HCT116 (cell line): ENCODE data around the gene PDE4C. TPM values are rescaled to one million over a fixed set of nuclear protein-coding genes. Genes with fewer than 3 reads are reported as not detected.

Source experiments
- ATAC-seq: fragments of 200-7000 bp; cut with Tn5 transposase; 2 replicates; pipeline ENCODE4 v1.9.1; 2020; ENCODE audit warnings: mild to moderate bottlenecking, moderate library complexity
- BruUV-seq: library from RNA; stranded (reverse); fragments of 400-500 nt; replicated peaks from 2 replicates; lab custom pipeline; 2021; lab: Mats Ljungman, UMichigan
- CTCF ChIA-PET: fragments of 300-600 bp; sonication (Branson Sonifier 250); formaldehyde crosslinking; loops from one replicate; lab custom pipeline; 2021; ENCODE audit warnings: antibody characterized with exemption; lab: Charles Lee
- POLR2A ChIA-PET: fragments of 300-600, 350-600 bp; sonication (Branson Sonifier 250); formaldehyde crosslinking; loops from one replicate; lab custom pipeline; 2021; ENCODE audit warnings: antibody characterized with exemption; lab: Charles Lee
- RAD21 ChIA-PET, 2 experiments: fragments of 300-600 bp; sonication (Branson Sonifier 250); formaldehyde crosslinking; loops; one replicate each; lab custom pipeline; 2023; ENCODE audit warnings: low total read pairs in 2 of 2; ENCODE audit not compliant: uncharacterized antibody in 2 of 2, unreplicated experiment in 2 of 2, low non-redundant PET in 1 of 2; lab: Charles Lee
- DNase-seq: peaks from one replicate; pipeline ENCODE4 v3.0.0-alpha.2; 2010; ENCODE audit warnings: low read depth, low spot score
- H2AFZ ChIP-seq: fragments of 200-600 bp; shearing (Covaris generic), sonication (generic); 2 replicates; pipeline ENCODE4 v1.6.1; 2017; ENCODE audit warnings: low read depth, mixed run types, mixed read lengths, antibody characterized with exemption, low read length; ENCODE audit not compliant: poor library complexity, severe bottlenecking
- H3K27ac ChIP-seq: 2 replicates; pipeline ENCODE4 v1.5.1; 2012; ENCODE audit warnings: low read depth, low read length
- H3K27me3 ChIP-seq: fragments of 200-600 bp; sonication (generic); 2 replicates; pipeline ENCODE4 v1.6.1; 2016; ENCODE audit warnings: mixed run types, low read length, mixed read lengths; ENCODE audit not compliant: insufficient read depth
- H3K36me3 ChIP-seq, 2 experiments: fragments of 200-500 bp in 1 of 2; fragments of 200-600 bp in 1 of 2; sonication (Bioruptor generic) in 1 of 2; sonication (generic) in 1 of 2; 2 replicates each; pipeline versions ENCODE4 v1.5.1 to v1.6.1; 2014 to 2016; ENCODE audit warnings: low read length in 2 of 2, inconsistent platforms in 1 of 2, mixed read lengths in 1 of 2, mixed run types in 1 of 2; ENCODE audit not compliant: insufficient read depth in 2 of 2, control insufficient read depth in 1 of 2
- H3K4me1 ChIP-seq, 2 experiments: fragments of 200-600 bp in 1 of 2; sonication (generic) in 1 of 2; 2 replicates each; pipeline versions ENCODE4 v1.5.1 to v1.6.1; 2012 to 2017; ENCODE audit warnings: low read length in 2 of 2, inconsistent platforms in 1 of 2, mild to moderate bottlenecking in 1 of 2, mixed read lengths in 1 of 2, mixed run types in 1 of 2, moderate library complexity in 1 of 2; ENCODE audit not compliant: insufficient read depth in 2 of 2, control insufficient read depth in 1 of 2
- H3K4me2 ChIP-seq: fragments of 200-600 bp; sonication (generic); 2 replicates; pipeline ENCODE4 v1.6.1; 2017; ENCODE audit warnings: mixed run types, low read length, mixed read lengths
- H3K4me3 ChIP-seq, 2 experiments: fragments of 200-600 bp in 1 of 2; sonication (generic) in 1 of 2; replicated peaks in 1 of 2; 2 replicates each; pipeline ENCODE4 v1.5.1; 2011 to 2016; ENCODE audit warnings: low read length in 2 of 2, control low read depth in 1 of 2, low read depth in 1 of 2, mild to moderate bottlenecking in 1 of 2, mixed read lengths in 1 of 2, mixed run types in 1 of 2
- H3K79me2 ChIP-seq: fragments of 200-600 bp; sonication (generic); 2 replicates; pipeline ENCODE4 v1.6.1; 2017; ENCODE audit warnings: mild to moderate bottlenecking, mixed run types, low read length, moderate library complexity, mixed read lengths; ENCODE audit not compliant: insufficient read depth
- H3K9ac ChIP-seq: fragments of 200-600 bp; sonication (generic); 2 replicates; pipeline ENCODE4 v1.6.1; 2016; ENCODE audit warnings: low read length, mixed read lengths
- H3K9me2 ChIP-seq: fragments of 200-600 bp; sonication (generic), shearing (Covaris generic); 2 replicates; pipeline ENCODE4 v1.6.1; 2017; ENCODE audit warnings: mixed run types, mild to moderate bottlenecking, moderate library complexity; ENCODE audit not compliant: insufficient read depth
- H3K9me3 ChIP-seq, 2 experiments: fragments of 200-500 bp in 1 of 2; fragments of 200-600 bp in 1 of 2; sonication (Bioruptor generic) in 1 of 2; sonication (generic) in 1 of 2; 2 replicates each; pipeline ENCODE4 v1.6.1; 2014 to 2017; ENCODE audit warnings: low read length in 2 of 2, mixed read lengths in 2 of 2, inconsistent platforms in 1 of 2, low read depth in 1 of 2, mild to moderate bottlenecking in 1 of 2, mixed run types in 1 of 2, moderate library complexity in 1 of 2; ENCODE audit not compliant: control insufficient read depth in 1 of 2, insufficient read depth in 1 of 2
- H4K20me1 ChIP-seq: fragments of 200-600 bp; sonication (generic), shearing (Covaris generic); 2 replicates; pipeline ENCODE4 v1.6.1; 2017; ENCODE audit warnings: mixed run types, mild to moderate bottlenecking, moderate library complexity; ENCODE audit not compliant: insufficient read depth
- ELF1 ChIP-seq: IDR thresholded peaks from 2 replicates; pipeline ENCODE4 v1.6.1; 2012; ENCODE audit warnings: low read depth, borderline replicate concordance
- JUND ChIP-seq: IDR thresholded peaks from 2 replicates; pipeline ENCODE4 v1.6.1; 2012
- SIN3A ChIP-seq: IDR thresholded peaks from 2 replicates; pipeline ENCODE4 v1.6.1; 2012; ENCODE audit warnings: low read depth
- ZNF274 ChIP-seq: fragments of 200-500 bp; sonication (Bioruptor generic); IDR thresholded peaks from 2 replicates; pipeline ENCODE4 v1.6.1; 2014; ENCODE audit warnings: mild to moderate bottlenecking, low read depth, low read length, inconsistent platforms
- intact Hi-C: fragments of 100-400 bp; cut with micrococcal nuclease; formaldehyde crosslinking; loops from 2 replicates; pipeline ENCODE4 v1.10.0; 2022
- total RNA-seq: library from RNA; stranded (reverse); gene quantifications from one replicate; pipeline ENCODE4 v1.2.1, GENCODE V29; 2021; ENCODE audit not compliant: unreplicated experiment
- TF ChIP-seq, protein P1 (sequence below): IDR thresholded peaks from 2 replicates; pipeline ENCODE4 v1.6.1; 2012; ENCODE audit warnings: low read depth

The PDE4C gene
- total RNA-seq, 1 experiment from 2014 or later = 1.5 TPM

DNA sequence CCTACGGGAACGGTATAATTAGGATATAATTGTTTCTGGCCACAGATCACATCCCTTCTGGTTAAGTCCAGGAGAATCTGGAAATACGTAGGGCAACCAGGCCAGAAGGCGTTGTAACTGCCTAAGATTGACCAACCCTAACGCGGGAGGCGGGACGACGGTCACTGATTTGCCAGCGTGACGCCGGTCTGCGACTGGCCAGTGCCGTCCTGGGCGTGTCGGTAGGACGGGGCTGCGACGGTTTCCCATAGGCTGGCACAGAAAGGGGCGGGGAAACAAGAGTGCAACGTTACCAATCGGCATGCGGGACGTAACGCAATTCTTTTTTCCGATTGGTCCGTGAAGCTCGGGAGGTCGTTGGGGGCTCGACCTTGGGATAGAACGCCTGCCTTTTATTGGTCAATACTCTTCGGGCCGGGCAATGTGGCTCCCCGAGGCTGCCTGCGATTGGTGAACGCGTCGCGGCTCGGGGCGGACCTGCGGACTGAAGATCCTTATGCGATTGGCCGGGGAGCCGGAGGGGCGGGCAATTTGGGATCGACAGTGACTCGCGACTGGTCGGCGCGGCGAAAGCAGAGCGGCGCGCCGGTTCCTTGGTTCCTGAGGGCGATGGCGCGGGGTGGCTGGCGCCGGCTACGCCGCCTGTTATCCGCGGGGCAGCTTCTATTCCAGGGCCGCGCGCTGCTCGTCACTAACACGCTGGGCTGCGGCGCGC lies 33.4 kb downstream of the PDE4C start, which contains the start of gene MPV17L2 (continued):
- TF ChIP-seq, protein P1, sequence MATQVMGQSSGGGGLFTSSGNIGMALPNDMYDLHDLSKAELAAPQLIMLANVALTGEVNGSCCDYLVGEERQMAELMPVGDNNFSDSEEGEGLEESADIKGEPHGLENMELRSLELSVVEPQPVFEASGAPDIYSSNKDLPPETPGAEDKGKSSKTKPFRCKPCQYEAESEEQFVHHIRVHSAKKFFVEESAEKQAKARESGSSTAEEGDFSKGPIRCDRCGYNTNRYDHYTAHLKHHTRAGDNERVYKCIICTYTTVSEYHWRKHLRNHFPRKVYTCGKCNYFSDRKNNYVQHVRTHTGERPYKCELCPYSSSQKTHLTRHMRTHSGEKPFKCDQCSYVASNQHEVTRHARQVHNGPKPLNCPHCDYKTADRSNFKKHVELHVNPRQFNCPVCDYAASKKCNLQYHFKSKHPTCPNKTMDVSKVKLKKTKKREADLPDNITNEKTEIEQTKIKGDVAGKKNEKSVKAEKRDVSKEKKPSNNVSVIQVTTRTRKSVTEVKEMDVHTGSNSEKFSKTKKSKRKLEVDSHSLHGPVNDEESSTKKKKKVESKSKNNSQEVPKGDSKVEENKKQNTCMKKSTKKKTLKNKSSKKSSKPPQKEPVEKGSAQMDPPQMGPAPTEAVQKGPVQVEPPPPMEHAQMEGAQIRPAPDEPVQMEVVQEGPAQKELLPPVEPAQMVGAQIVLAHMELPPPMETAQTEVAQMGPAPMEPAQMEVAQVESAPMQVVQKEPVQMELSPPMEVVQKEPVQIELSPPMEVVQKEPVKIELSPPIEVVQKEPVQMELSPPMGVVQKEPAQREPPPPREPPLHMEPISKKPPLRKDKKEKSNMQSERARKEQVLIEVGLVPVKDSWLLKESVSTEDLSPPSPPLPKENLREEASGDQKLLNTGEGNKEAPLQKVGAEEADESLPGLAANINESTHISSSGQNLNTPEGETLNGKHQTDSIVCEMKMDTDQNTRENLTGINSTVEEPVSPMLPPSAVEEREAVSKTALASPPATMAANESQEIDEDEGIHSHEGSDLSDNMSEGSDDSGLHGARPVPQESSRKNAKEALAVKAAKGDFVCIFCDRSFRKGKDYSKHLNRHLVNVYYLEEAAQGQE = no peak
- no peak for TF ChIP-seq JUND
- no peak for TF ChIP-seq ELF1
- no peak for TF ChIP-seq ZNF274

DNA sequence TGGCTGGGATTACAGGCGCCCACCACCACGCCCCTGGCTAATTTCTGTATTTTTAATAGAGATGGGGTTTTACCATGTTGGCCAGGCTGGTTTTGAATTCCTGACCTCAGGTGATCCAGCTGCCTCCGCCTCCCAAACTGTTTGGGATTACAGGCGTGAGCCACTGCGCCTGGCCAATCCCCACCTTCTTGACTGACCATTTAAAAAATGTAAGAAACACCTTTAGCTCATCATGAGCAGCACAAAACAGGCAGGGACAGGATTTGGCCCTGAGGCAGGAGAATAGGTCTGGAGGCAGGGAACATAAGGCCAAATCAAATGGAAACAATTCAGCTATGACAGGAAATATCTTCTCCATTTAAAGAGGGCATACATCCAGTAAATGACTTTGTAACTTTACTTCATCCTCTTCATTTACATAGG lies 34.6 kb downstream of the PDE4C start:
- Histone ChIP-seq H3K9me2 (no peaks in the 10 kb centered on the region), H3K9ac (peak overlapping the region; percentile 70), H3K27me3 (no peaks in the 10 kb centered on the region), H3K27ac (peak overlapping the region; percentile 77), H3K79me2 (peaks cover 10% of the 10 kb centered on the region; the same call in 1 of the 2 replicates), H3K4me3 (peak overlapping the region; percentile 52 to 67), H3K4me2 (peak overlapping the region; percentile 95), H2AFZ (no peak overlapping the region), H3K36me3 (peaks cover 2 to 5% of the 10 kb centered on the region in 2 experiments; a peak in 2 of 4 replicates), H3K9me3 (no peaks in the 10 kb centered on the region), H3K4me1 (peaks cover 17 to 34% of the 10 kb centered on the region in 2 experiments), H4K20me1 (no peaks in the 10 kb centered on the region; the same call in 1 of the 2 replicates)
- ChIA-PET RAD21 (no interaction called here), CTCF (interaction anchor here (1.1 to 2.2 kb wide), 7 partner anchors 12 to 253 kb away, joined by 3 to 12 read pairs (median 5); partner anchors contain the start of gene RAB3A), POLR2A (interaction anchor here (0.6 to 3.0 kb wide), 10 partner anchors 12 to 245 kb away, joined by 3 to 27 read pairs (median 4); partner anchors contain the start of genes JUND and RAB3A)
- ATAC-seq = no peak
- no peak for DNase-seq
- intact Hi-C loops = loop anchor here (1.0 kb wide), 1 partner anchor 83 kb away; the partner anchor contains the start of gene IQCN
- TF ChIP-seq, protein P1 = no peak
- 0 out of 2 replicates have a peak, but pooled peaks have one; percentile 15 for TF ChIP-seq SIN3A
- no TSS peak for BruUV-seq
